HT-29 (cell line): ENCODE results near the gene WFDC11. TPM values are rescaled to one million over a fixed set of nuclear protein-coding genes. Genes with fewer than 3 reads are reported as not detected.

ENCODE experiments used
- DNase-seq: peaks from one replicate; pipeline ENCODE4 v3.0.0-alpha.2; 2015; ENCODE audit warnings: low spot score
- small RNA-seq: library from RNA; depleted of rRNA; stranded (forward); fragments of <200 nt; gene quantifications from one replicate; pipeline ENCODE3, GENCODE V24; 2014
- total RNA-seq: library from RNA; depleted of rRNA; stranded (reverse); fragments of >200 nt; shearing (Covaris generic); gene quantifications from 2 replicates; pipeline ENCODE4 v1.2.3, GENCODE V29; 2014; rRNA removed

WFDC11 gene
- total RNA-seq, 1 experiment from 2014 or later, result not detected

- no peak for DNase-seq
These were observed 43.5 kb downstream of the WFDC11 start for GRCh38 chr20:45626540-45626939.

DNA sequence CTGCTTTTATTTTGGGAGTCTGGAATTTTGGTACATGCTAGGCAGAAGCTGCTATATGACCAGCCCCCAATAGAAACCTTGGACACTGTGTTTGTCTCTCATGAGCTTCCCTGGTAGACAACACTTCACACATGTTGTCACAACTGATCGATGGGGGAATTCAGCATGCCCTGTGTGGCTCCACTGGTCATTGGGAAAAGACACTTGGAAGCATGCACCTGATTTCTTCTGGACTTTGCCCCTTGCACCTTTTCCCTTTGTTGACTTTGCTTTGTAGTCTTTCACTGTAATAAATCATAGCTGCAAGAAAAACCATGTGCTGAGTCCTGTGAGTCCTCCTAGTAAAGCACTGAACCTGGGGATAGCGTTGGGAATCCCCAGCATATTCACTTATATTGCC is 48.4 kb downstream of the WFDC11 start:
- DNase-seq, result peak; percentile 93

- DNase-seq, result no peak
These were observed 52.4 kb downstream of the WFDC11 start for GRCh38 chr20:45617591-45617990.

DNA sequence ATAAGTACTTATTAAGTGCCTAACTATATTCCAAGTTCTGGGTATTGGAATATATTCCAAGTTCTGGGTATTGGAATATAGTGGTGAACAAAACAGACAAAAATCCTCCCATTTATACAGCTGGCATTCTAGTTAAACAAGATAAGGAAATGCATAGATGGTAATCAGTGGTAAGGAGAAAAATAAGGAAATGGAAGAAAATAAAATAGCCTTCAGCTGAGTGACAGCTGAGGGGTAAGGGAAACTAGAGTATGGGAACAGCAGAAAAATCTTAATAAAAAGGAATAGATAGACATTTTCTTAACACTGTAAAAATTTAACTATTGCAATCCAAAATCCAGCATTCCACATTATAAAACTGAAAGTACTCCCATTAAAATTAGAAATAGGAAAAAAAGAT is 57.7 kb downstream of the WFDC11 start:
- peak; percentile 21 for DNase-seq

GRCh38 chr20:45611054-45611453 is 59.0 kb downstream of the WFDC11 start:
- DNase-seq, result peak; percentile 37

DNA sequence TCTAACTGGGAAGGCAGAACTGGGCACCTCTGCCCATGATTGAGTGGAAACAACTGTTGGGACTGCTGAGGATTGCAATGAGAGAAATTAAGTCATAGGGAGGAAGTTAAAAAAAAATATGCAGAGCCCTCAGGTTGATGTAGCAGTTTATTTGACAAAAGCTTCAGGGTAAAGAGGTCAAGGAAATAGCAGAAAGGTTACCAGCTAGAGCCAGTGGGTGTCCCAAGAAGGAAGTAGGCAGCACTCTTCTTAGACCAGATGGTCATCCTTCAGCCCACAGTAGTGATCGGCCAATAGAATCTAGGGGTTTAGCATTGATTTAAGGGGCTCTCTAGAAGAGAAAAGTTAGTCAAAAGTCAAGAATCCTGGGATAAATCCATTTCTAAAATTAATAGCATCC is 62.2 kb downstream of the WFDC11 start:
- DNase-seq, result no peak

Small RNA genes lying within 50 kb of the gene (small RNA-seq; reads per million reads assigned to genes)
- not detected for gene MIR3617

Other genes with a start within 250 kb of the WFDC11 start
- 17.7 and 21.9 TPM in 2 replicates for gene WFDC2, start 200.5 kb downstream of the WFDC11 start, total RNA-seq
- gene SPINT3, start 154.6 kb downstream of the WFDC11 start, total RNA-seq, result not detected in 2 replicates
- not detected in 2 replicates for gene WFDC6, start 130.8 kb downstream of the WFDC11 start, total RNA-seq
- not detected in 2 replicates for gene EPPIN, start 122.8 kb downstream of the WFDC11 start, total RNA-seq
- gene WFDC8, start 91.0 kb downstream of the WFDC11 start, total RNA-seq, result not detected in 2 replicates
- gene WFDC10A, start 40.5 kb downstream of the WFDC11 start, total RNA-seq, result not detected in 2 replicates
- gene WFDC9, start 39.0 kb downstream of the WFDC11 start, total RNA-seq, result not detected in 2 replicates
- not detected in 2 replicates for gene WFDC13, start 31.8 kb upstream of the WFDC11 start, total RNA-seq
- gene WFDC10B, start 34.8 kb upstream of the WFDC11 start, total RNA-seq, result not detected in 2 replicates
- gene SPINT4, start 52.1 kb upstream of the WFDC11 start, total RNA-seq, result not detected in 2 replicates
- gene WFDC3, start 121.6 kb upstream of the WFDC11 start, total RNA-seq, result not detected in 2 replicates
- 26.2 and 33.2 TPM in 2 replicates for gene DNTTIP1, start 121.7 kb upstream of the WFDC11 start, total RNA-seq
- gene UBE2C, start 142.4 kb upstream of the WFDC11 start, total RNA-seq, result 284 and 289 TPM in 2 replicates
- 0.15 and 0.18 TPM in 2 replicates for gene TNNC2, start 157.1 kb upstream of the WFDC11 start, total RNA-seq
- 30.8 and 31.2 TPM in 2 replicates for gene SNX21, start 163.6 kb upstream of the WFDC11 start, total RNA-seq
- gene ACOT8, start 187.2 kb upstream of the WFDC11 start, total RNA-seq, result 93.1 and 95.4 TPM in 2 replicates
- 2.3 and 2.9 TPM in 2 replicates for gene ZSWIM3, start 187.4 kb upstream of the WFDC11 start, total RNA-seq
- gene ZSWIM1, start 211.0 kb upstream of the WFDC11 start, total RNA-seq, result 16.1 and 20.2 TPM in 2 replicates
- gene SPATA25, start 217.4 kb upstream of the WFDC11 start, total RNA-seq, result 7.1 and 10.4 TPM in 2 replicates
- 8.9 and 11.4 TPM in 2 replicates for gene NEURL2, start 221.0 kb upstream of the WFDC11 start, total RNA-seq
- 151 and 162 TPM in 2 replicates for gene CTSA, start 221.1 kb upstream of the WFDC11 start, total RNA-seq
- gene PLTP, start 241.9 kb upstream of the WFDC11 start, total RNA-seq, result 1.0 and 2.1 TPM in 2 replicates